CD4-positive, CD25-positive, alpha-beta regulatory T cell (primary cell): ENCODE measurements around the gene MRPL53. TPM values are rescaled to one million over a fixed set of nuclear protein-coding genes. Genes with fewer than 3 reads are reported as not detected.

Source experiments
- ATAC-seq, 2 donors: fragments of 150-1000 bp; cut with Tn5 transposase; one replicate each; pipeline ENCODE4 v1.10.0; 2021; ENCODE audit warnings: low read depth in 2 of 2, moderate number of reproducible peaks in 2 of 2, moderate library complexity in 1 of 2
- DNase-seq, 3 donors: peaks; one replicate each; pipeline versions ENCODE4 v3.0.0 to v3.0.0-alpha.2; 2012 to 2022; ENCODE audit warnings: mixed read lengths in 1 of 3
- H3K27ac ChIP-seq: one replicate; pipeline ENCODE4 v1.7.0; 2013; ENCODE audit warnings: mild to moderate bottlenecking, low read length; ENCODE audit not compliant: insufficient read depth, poor library complexity, severe bottlenecking
- H3K27me3 ChIP-seq: one replicate; pipeline ENCODE4 v1.7.0; 2013; ENCODE audit warnings: low read length; ENCODE audit not compliant: control insufficient read depth, insufficient read depth
- H3K36me3 ChIP-seq: one replicate; pipeline ENCODE4 v1.7.0; 2013; ENCODE audit warnings: mild to moderate bottlenecking, low read length, moderate library complexity; ENCODE audit not compliant: control insufficient read depth, insufficient read depth
- H3K4me1 ChIP-seq: 2 replicates; pipeline ENCODE4 v1.7.0; 2013; ENCODE audit warnings: mild to moderate bottlenecking, low read length; ENCODE audit not compliant: insufficient read depth, control insufficient read depth, poor library complexity, severe bottlenecking
- H3K4me3 ChIP-seq: one replicate; pipeline ENCODE4 v1.7.0; 2013; ENCODE audit warnings: low read depth, mild to moderate bottlenecking, low read length, moderate library complexity
- H3K9me3 ChIP-seq, 2 experiments: 1 replicate in 1 of 2; 2 replicates in 1 of 2; pipeline ENCODE4 v1.7.0; 2013; ENCODE audit warnings: low read length in 2 of 2, mild to moderate bottlenecking in 1 of 2, moderate library complexity in 1 of 2; ENCODE audit not compliant: control insufficient read depth in 2 of 2
- H3K27ac Mint-ChIP-seq, 3 donors: one replicate each; pipeline ENCODE4 v1.8.0; 2020 to 2022; ENCODE audit warnings: mild to moderate bottlenecking in 3 of 3, mixed read lengths in 3 of 3, moderate library complexity in 2 of 3
- H3K27me3 Mint-ChIP-seq: one replicate; pipeline ENCODE4 v1.8.0; 2022; ENCODE audit warnings: mild to moderate bottlenecking, mixed read lengths
- H3K36me3 Mint-ChIP-seq: one replicate; pipeline ENCODE4 v1.8.0; 2020; ENCODE audit warnings: mixed read lengths
- H3K4me1 Mint-ChIP-seq, 4 donors: one replicate each; pipeline ENCODE4 v1.8.0; 2020 to 2022; ENCODE audit warnings: mixed read lengths in 4 of 4, mild to moderate bottlenecking in 1 of 4
- H3K4me3 Mint-ChIP-seq, 4 donors: one replicate each; pipeline ENCODE4 v1.8.0; 2020 to 2022; ENCODE audit warnings: mild to moderate bottlenecking in 4 of 4, mixed read lengths in 4 of 4, moderate library complexity in 3 of 4
- H3K9me3 Mint-ChIP-seq, 7 donors: one replicate each; pipeline ENCODE4 v1.8.0; 2020 to 2022; ENCODE audit warnings: mixed read lengths in 7 of 7, mild to moderate bottlenecking in 3 of 7, moderate library complexity in 2 of 7
- polyA plus RNA-seq, 4 donors: library from polyadenylated mRNA; unstranded; fragments of 300-500 nt; fragmentation: Illumina TruSeq; gene quantifications; one replicate each; pipeline ENCODE4 v1.2.3, GENCODE V29; 2021
- total RNA-seq: library from RNA; stranded (reverse); gene quantifications from one replicate; pipeline ENCODE4 v1.2.3, GENCODE V29; 2022

Gene MRPL53
- total and polyA plus RNA-seq, 5 donors from 2014 or later, result 57.2 to 163 (median 137) TPM

- DNase-seq (no peak), ATAC-seq (no peak)
- H3K9me3 ChIP-seq, result no peaks in the 10 kb centered on the region
- no peak overlapping the region for H3K4me3 ChIP-seq
- peaks cover 5% of the 10 kb centered on the region for H3K36me3 ChIP-seq
- H3K27ac ChIP-seq, result no peak overlapping the region
- no peaks in the 10 kb centered on the region for H3K4me1 ChIP-seq
- Mint-ChIP-seq H3K4me1 (no peaks in the 10 kb centered on the region), H3K9me3 (no peaks in the 10 kb centered on the region), H3K4me3 (no peak overlapping the region), H3K27ac (no peak overlapping the region), H3K27me3 (peaks cover 4% of the 10 kb centered on the region), H3K36me3 (peaks cover 9% of the 10 kb centered on the region)
- no peaks in the 10 kb centered on the region for H3K27me3 ChIP-seq
These were observed 42.7 kb downstream of the MRPL53 start for GRCh38 chr2:74429487-74430451.

GRCh38 chr2:74428675-74429074 lies 43.8 kb downstream of the MRPL53 start:
- H3K4me3 Mint-ChIP-seq, result peak overlapping the region in 1 of 4 donors; percentile 10

GRCh38 chr2:74427551-74427950 lies 44.9 kb downstream of the MRPL53 start:
- Histone ChIP-seq H3K27ac (no peak overlapping the region), H3K4me1 (no peaks in the 10 kb centered on the region), H3K36me3 (peaks cover 5% of the 10 kb centered on the region), H3K4me3 (no peak overlapping the region), H3K9me3 (no peaks in the 10 kb centered on the region), H3K27me3 (no peaks in the 10 kb centered on the region)
- Mint-ChIP-seq H3K36me3 (peaks cover 9% of the 10 kb centered on the region), H3K27ac (peak overlapping the region in 2 of 3 donors; percentile 55 to 67), H3K4me1 (peaks cover 0 to 6% (median 2%) of the 10 kb centered on the region in 4 donors), H3K4me3 (peak overlapping the region in 1 of 4 donors; percentile 12), H3K9me3 (no peaks in the 10 kb centered on the region), H3K27me3 (peaks cover 4% of the 10 kb centered on the region)
- no peak for ATAC-seq
- DNase-seq, result no peak

More at GRCh38 chr2:74428675-74429074, 43.8 kb downstream of the MRPL53 start:
- Histone ChIP-seq H3K27me3 (no peaks in the 10 kb centered on the region), H3K36me3 (peaks cover 5% of the 10 kb centered on the region), H3K27ac (no peak overlapping the region), H3K9me3 (no peaks in the 10 kb centered on the region), H3K4me1 (no peaks in the 10 kb centered on the region), H3K4me3 (no peak overlapping the region)
- DNase-seq, result no peak
- H3K4me1 Mint-ChIP-seq, result no peaks in the 10 kb centered on the region
- no peak overlapping the region for H3K27ac Mint-ChIP-seq
- H3K36me3 Mint-ChIP-seq, result peaks cover 9% of the 10 kb centered on the region
- peaks cover 4% of the 10 kb centered on the region for H3K27me3 Mint-ChIP-seq
- no peaks in the 10 kb centered on the region for H3K9me3 Mint-ChIP-seq
- ATAC-seq, result no peak

GRCh38 chr2:74426181-74426758 lies 46.2 kb downstream of the MRPL53 start:
- Histone ChIP-seq H3K4me1 (peaks cover 8% of the 10 kb centered on the region), H3K4me3 (no peak overlapping the region), H3K27ac (no peak overlapping the region), H3K27me3 (no peaks in the 10 kb centered on the region), H3K36me3 (peaks cover 5% of the 10 kb centered on the region), H3K9me3 (no peaks in the 10 kb centered on the region)
- Mint-ChIP-seq H3K4me3 (peak overlapping the region in 1 of 4 donors; percentile 49), H3K27ac (no peak overlapping the region), H3K36me3 (peaks cover 9% of the 10 kb centered on the region), H3K4me1 (peaks cover 1 to 16% (median 7%) of the 10 kb centered on the region in 4 donors), H3K9me3 (no peaks in the 10 kb centered on the region), H3K27me3 (peaks cover 9% of the 10 kb centered on the region)
- DNase-seq (no peak), ATAC-seq (no peak)

GRCh38 chr2:74425523-74425922 lies 47.0 kb downstream of the MRPL53 start:
- Mint-ChIP-seq H3K4me1 (peaks cover 6 to 20% (median 10%) of the 10 kb centered on the region in 4 donors), H3K9me3 (no peaks in the 10 kb centered on the region), H3K36me3 (peaks cover 9% of the 10 kb centered on the region), H3K4me3 (no peak overlapping the region), H3K27ac (no peak overlapping the region), H3K27me3 (peaks cover 9% of the 10 kb centered on the region)
- peaks cover 13% of the 10 kb centered on the region for H3K4me1 ChIP-seq
- H3K27ac ChIP-seq, result no peak overlapping the region
- H3K36me3 ChIP-seq, result peaks cover 5% of the 10 kb centered on the region
- ATAC-seq (no peak), DNase-seq (no peak)
- H3K4me3 ChIP-seq, result no peak overlapping the region
- no peaks in the 10 kb centered on the region for H3K9me3 ChIP-seq
- no peaks in the 10 kb centered on the region for H3K27me3 ChIP-seq

GRCh38 chr2:74424995-74425406 lies 47.5 kb downstream of the MRPL53 start:
- Histone ChIP-seq H3K9me3 (no peaks in the 10 kb centered on the region), H3K4me3 (no peak overlapping the region), H3K4me1 (peaks cover 13% of the 10 kb centered on the region), H3K27me3 (no peaks in the 10 kb centered on the region), H3K36me3 (peaks cover 5% of the 10 kb centered on the region), H3K27ac (no peak overlapping the region)
- DNase-seq, result no peak
- ATAC-seq, result no peak
- Mint-ChIP-seq H3K27me3 (peaks cover 14% of the 10 kb centered on the region), H3K27ac (no peak overlapping the region), H3K9me3 (no peaks in the 10 kb centered on the region), H3K4me1 (peaks cover 6 to 26% (median 14%) of the 10 kb centered on the region in 4 donors), H3K4me3 (peak overlapping the region in 1 of 4 donors; percentile 88), H3K36me3 (peaks cover 9% of the 10 kb centered on the region)

GRCh38 chr2:74424139-74424992 lies 48.1 kb downstream of the MRPL53 start:
- H3K4me3 Mint-ChIP-seq, result peak overlapping the region in 2 of 4 donors; percentile 1 to 88

More at GRCh38 chr2:74424139-74424992, 48.1 kb downstream of the MRPL53 start:
- DNase-seq, result no peak
- peaks cover 14% of the 10 kb centered on the region for H3K27me3 Mint-ChIP-seq
- peaks cover 6 to 28% (median 15%) of the 10 kb centered on the region in 4 donors for H3K4me1 Mint-ChIP-seq
- H3K27ac Mint-ChIP-seq, result no peak overlapping the region
- peaks cover 9% of the 10 kb centered on the region for H3K36me3 Mint-ChIP-seq
- no peaks in the 10 kb centered on the region for H3K27me3 ChIP-seq
- H3K36me3 ChIP-seq, result peaks cover 5% of the 10 kb centered on the region
- no peak overlapping the region for H3K4me3 ChIP-seq
- H3K9me3 Mint-ChIP-seq, result no peaks in the 10 kb centered on the region
- peaks cover 13% of the 10 kb centered on the region for H3K4me1 ChIP-seq
- no peak for ATAC-seq
- no peak overlapping the region for H3K27ac ChIP-seq
- H3K9me3 ChIP-seq, result no peaks in the 10 kb centered on the region
